Erythroblast (primary cell): Measurements from ENCODE around the gene KIF20A.

Source experiments
- GATA1 ChIP-seq: IDR thresholded peaks from 2 replicates; pipeline ENCODE4 v1.6.1; 2011; ENCODE audit warnings: low read depth, mild to moderate bottlenecking, control low read depth, low read length, moderate library complexity
- POLR2A ChIP-seq: IDR thresholded peaks from 2 replicates; pipeline ENCODE4 v1.6.1; 2011; ENCODE audit warnings: mild to moderate bottlenecking, low read length

DNA sequence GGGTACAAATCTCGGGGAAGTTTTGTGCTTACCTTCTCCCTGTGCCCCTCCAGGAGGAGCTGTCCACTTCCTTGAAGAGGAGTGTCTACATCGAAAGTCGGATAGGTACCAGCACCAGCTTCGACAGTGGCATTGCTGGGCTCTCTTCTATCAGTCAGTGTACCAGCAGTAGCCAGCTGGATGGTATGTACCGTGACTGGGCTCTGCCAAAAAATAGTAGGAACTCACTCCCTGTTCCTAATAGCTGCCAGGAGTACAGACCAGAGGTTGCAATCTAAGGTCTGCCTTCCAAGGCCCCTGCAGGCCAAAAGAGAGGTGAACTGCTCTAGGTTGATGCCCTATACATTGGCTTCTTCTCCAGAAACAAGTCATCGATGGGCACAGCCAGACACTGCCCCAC lies 3.9 kb downstream of the KIF20A start:
- TF ChIP-seq POLR2A, result no peak
- TF ChIP-seq GATA1, result no peak
